OCI-LY7 (cell line): Measurements from ENCODE around the gene PDS5B.

Experiments
- CTCF ChIP-seq: fragments of 200-600 bp; sonication (generic); conservative IDR thresholded peaks from 2 replicates; pipeline ENCODE4 v1.5.1; 2014; ENCODE audit warnings: mild to moderate bottlenecking, antibody characterized with exemption, low read length, moderate library complexity, mixed read lengths
- EZH2phosphoT487 ChIP-seq: fragments of 200-600 bp; sonication (generic); IDR thresholded peaks from 2 replicates; pipeline ENCODE4 v1.6.1; 2018; ENCODE audit warnings: low read depth, borderline replicate concordance, mild to moderate bottlenecking, mixed run types, antibody characterized with exemption, low read length, moderate library complexity, mixed read lengths

DNA sequence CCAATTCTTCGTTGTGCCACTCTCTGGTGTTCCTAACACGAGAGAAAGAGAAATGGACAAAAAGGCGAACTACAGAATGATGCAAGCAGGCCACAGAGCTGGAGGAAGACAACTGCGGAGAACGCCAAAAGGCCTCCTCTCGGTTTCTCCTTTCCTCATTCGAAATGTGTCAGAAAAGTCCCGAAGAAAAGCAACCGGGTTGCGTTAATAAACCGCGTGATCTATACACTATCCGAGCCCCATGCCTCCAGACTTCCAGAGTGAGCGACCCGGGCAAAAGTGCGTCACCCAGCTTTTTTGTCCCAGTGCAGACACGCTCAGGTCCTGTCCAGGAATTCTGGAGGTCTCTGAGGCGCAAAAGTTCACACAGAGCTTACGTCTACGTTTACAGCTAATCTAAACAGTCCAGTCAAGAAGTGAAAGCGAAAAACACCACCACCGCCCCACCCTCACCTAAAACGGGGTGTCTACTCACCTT, 48.1 kb upstream of the PDS5B start:
- TF ChIP-seq CTCF: no peak
- TF ChIP-seq EZH2phosphoT487: no peak
